DMS153 treated with DMSO at 0.1 percent for 48 hours (cell line): ENCODE results near the gene ZNF488.

Experiments
- DNase-seq: peaks from one replicate; lab custom pipeline; 2025; ENCODE audit not compliant: unreplicated experiment; lab: John Stamatoyannopoulos, UW

ZNF488 gene

DNA sequence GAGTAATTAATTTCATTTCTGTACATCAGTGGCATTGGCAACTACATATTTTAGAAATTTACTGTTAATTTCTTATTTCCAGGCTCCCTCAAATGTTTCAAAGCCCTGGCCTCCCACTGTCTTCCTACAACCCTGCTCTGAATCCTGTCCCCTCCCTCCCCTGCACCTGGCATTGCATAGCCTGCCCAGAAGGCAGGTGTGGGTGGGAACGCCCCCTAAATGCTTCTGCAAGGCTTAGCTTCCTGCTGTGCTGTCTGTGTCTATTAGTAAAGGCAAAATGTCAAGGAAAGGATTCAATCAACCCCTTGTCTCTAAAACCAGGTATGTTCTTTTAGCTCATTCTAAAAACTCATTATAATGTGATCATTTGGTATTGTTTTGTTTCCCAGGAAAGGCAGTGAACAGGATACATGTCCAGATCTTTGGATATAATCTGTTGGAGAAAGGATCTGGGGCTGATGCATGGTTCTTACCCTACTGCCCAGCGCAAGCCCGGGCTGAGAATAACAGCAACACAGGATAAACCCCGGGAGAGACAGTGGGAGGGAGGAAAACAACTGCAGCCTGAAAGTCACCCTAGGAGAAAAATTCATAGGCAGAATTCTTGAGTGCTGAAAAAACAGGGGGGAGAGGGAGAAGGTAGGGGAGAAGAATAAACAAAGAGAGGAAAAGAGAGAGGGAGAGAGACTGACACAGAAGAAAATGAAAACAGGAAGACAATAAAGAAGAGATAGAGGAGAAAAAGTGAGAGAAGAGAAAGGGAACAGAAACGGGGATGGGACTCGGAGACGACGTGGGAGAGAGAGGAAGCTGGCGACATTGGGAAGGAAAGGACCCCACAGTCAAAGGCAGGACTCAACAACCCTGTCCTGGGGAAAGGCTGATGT, 589 bp downstream of the ZNF488 start:
- peak; percentile 41 for DNase-seq

GRCh38 chr10:47381427-47382379, 2.4 kb downstream of the ZNF488 start:
- no peak for DNase-seq

DNA sequence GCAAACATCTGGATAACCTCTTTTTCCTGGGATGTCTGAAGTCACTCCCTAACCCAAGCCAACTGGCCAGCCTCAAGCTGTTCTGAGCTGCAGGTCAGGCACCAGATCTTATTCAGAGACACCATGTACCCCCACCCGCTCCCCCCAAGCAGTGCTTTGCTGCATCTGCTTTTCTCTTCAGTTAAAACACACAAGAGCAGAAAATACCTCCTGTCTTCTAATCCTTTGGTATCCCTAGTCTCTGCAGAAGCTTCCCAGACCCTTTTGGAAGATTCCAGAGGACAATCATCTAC, 3.0 kb downstream of the ZNF488 start:
- no peak for DNase-seq

DNA sequence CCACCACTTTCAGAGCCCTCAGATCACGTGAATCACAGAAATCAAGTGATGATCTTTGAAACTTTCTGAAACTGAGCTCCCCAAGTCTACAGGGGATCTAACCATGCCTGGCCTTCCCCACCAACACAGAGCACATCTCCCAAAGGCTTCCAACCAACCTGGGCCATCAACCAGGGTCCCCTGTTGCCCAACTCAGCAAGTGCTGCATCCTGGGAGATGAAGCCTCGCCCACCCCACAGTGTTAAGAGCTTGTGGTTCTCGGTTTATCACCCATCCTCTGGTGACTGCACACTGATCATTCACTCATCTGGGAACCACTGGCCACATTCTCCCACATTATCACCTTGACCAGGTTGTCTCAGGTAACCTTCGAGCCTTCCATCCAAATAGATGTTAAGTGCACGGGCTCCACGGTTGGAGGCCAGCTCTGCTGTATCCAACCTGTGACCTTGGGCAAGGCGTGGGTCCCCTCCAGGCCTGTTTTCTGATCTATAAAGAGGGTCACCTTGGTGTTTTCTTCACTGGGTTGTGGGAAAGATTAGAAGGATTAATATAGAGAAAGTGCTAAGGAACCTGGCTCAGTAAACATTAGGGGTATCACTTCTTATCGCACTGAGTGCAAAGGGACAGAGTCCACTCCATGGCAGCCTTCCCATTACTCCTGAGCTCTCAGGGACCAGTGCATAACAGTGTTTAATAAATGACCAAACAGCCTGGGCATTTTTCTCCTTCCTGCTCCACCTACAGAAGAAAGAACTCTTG, 3.6 kb downstream of the ZNF488 start:
- DNase-seq, result no peak

DNA sequence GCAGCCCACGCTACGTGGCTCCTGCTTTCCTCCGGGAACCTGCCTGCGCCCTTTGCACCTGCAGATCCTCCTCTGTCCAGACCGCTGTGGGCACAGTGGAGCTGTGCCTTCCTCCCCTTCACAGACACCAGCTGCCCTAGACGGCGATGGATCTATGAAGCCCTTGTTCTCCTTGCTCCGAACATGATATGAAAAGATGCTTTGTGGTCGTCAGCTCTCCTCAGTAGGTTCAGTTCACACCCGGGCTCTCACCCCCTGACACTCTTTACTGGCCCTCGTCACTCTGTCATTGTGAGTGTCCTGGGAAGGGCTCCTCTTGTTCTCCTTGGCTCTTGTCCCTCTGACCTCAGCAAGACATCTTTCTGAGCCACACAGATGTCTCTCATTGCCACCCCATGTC, 4.2 kb downstream of the ZNF488 start:
- no peak for DNase-seq

- no peak for DNase-seq
These were observed 4.7 kb downstream of the ZNF488 start for GRCh38 chr10:47379445-47379785.

GRCh38 chr10:47378606-47379444, 5.3 kb downstream of the ZNF488 start:
- no peak for DNase-seq

- no peak for DNase-seq
These were observed 5.9 kb downstream of the ZNF488 start for GRCh38 chr10:47378183-47378510.

GRCh38 chr10:47376522-47377220, 7.4 kb downstream of the ZNF488 start:
- DNase-seq, result no peak

DNA sequence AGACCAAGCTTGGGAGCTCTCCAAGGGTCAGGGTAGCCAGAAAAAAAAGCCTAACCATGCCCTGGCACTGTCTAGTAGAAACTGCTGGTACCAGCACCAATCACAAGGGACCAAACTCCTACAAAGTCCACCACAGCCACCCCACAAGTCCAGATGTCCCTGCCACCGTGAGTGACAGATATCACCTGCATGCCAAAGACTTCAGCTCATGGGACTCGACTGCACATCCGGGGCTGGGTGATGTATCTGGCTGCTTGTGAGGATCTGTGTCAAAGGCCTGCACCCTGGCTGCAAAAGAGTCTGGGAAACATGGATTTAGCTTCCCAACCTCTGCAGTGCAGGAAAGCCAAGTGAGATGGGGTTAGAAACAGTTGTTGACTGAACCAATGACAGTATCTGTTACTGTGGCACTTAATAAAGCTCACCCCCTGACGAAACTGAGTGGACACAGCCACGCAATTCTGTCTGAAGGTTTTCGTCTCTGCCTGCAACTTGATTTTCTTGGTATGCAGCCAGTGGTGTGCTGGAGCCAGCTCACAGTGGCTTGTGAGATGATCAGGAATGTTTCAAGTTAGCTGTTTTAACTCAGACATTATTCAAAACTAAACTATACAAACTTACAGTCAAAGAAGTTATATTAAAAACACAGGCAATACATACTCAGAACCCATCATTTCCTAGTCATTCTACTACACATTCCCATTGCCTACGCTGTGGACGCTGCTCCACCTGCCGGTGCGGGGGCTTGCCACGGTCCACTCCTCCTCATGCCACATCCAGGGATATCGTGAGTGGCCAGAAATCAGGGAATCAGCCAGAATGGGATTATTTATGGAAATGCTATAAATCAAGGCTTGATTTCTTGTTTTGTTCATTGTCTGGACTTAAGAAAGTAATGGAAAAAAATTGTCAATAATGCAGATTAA, 9.2 kb downstream of the ZNF488 start:
- no peak for DNase-seq

DNA sequence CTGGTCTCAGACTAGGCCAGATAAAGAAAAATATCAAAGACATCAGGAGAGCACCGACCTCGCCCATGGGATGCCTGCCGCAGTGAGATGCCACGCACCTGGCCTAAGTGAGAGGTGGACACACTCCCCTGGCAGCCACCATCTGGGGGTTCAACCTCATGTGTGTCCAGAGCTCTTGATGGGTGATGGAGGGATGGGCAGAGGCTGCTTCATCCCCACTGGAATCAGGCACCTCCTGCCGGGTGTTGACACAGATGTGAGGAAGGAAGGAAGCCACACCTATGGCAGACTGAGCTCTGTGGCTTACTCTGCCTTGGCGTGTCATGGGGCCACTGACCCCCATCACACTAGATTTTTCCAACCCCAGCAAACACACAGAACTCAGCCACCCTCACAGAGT, 11.4 kb downstream of the ZNF488 start:
- no peak for DNase-seq

GRCh38 chr10:47371629-47372485, 12.2 kb downstream of the ZNF488 start:
- no peak for DNase-seq

DNA sequence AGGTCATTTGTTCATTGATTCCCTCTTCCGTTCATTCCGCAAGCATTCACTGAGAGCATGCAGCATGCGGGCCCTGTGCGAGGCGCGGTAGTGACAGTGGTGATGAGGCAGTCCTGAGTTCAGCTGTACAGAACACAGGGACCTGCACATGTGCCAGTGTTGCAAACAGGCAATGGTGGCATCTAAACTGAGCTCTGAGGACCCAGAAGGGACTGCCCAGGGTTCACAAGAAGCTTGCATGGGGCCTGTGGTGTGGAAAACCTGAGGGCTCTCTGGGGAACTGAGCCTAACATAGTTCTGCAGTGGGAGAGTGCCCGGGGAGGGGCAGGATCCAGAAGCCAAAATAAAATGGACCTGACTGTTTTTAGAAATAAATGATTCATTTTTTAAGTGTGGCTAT, 13.2 kb downstream of the ZNF488 start:
- DNase-seq, result no peak

GRCh38 chr10:47370015-47370767, 13.9 kb downstream of the ZNF488 start:
- no peak for DNase-seq

DNA sequence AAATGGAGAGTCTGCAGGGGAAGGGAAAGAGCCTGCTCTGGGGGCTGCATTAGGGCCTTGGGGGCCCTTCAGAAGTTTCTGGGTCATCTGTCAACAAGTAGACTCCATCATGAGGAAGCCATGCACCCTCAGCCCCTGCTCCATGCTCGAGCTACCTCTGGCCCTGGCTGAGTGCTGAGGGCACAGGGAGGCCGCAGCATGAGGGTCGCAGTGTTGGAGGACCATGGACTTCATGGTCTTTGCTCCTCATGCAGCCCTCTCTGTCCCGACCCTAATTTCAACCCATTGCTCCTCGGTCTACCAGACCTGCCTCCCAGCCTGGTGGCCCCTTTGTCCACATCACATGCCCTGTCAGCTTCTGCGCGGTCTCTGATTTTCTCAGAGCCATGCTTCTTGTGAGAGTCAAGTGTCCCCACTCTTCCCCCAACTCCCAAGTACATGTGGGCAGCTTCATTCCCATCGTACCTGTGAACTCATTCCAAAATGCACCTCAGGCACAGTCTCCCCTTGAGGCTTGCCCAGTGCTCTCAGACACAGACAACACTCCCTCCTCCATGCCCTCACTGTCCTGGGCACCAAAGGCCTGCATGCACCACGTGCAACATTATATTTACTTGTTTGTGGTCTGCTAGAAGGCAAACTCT, 14.7 kb downstream of the ZNF488 start:
- no peak for DNase-seq

- no peak for DNase-seq
These were observed 15.5 kb downstream of the ZNF488 start for GRCh38 chr10:47368431-47369180.
